GM21786 (cell line): ENCODE measurements around the gene BRD3OS.

Experiments used
- ATAC-seq: cut with Tn5 transposase; IDR thresholded peaks from one replicate; pipeline ENCODE4 v1.9.1; 2021; ENCODE audit not compliant: unreplicated experiment

The BRD3OS gene

GRCh38 chr9:134003237-134003636, 22.0 kb upstream of the BRD3OS start:
- ATAC-seq, result no peak

GRCh38 chr9:134004131-134004873, 21.0 kb upstream of the BRD3OS start:
- no peak for ATAC-seq

- ATAC-seq, result no peak
These were observed 20.4 kb upstream of the BRD3OS start for GRCh38 chr9:134004881-134005280.

GRCh38 chr9:134005381-134005780, 19.9 kb upstream of the BRD3OS start:
- ATAC-seq, result no peak

- no peak for ATAC-seq
These were observed 18.1 kb upstream of the BRD3OS start for GRCh38 chr9:134007150-134007549.

GRCh38 chr9:134007571-134007970, 17.7 kb upstream of the BRD3OS start:
- ATAC-seq, result no peak

- no peak for ATAC-seq
These were observed 14.7 kb upstream of the BRD3OS start for GRCh38 chr9:134010310-134011173.

GRCh38 chr9:134011401-134011800, 13.9 kb upstream of the BRD3OS start:
- ATAC-seq, result no peak

- ATAC-seq, result no peak
These were observed 10.3 kb upstream of the BRD3OS start for GRCh38 chr9:134014946-134015345.

GRCh38 chr9:134024214-134024792, 978 bp upstream of the BRD3OS start:
- ATAC-seq, result no peak

- peak; percentile 43 for ATAC-seq
These were observed 593 bp downstream of the BRD3OS start for GRCh38 chr9:134025606-134026541.

GRCh38 chr9:134026581-134026980, 1.3 kb downstream of the BRD3OS start:
- no peak for ATAC-seq

GRCh38 chr9:134026981-134027380, 1.7 kb downstream of the BRD3OS start:
- ATAC-seq, result no peak

- ATAC-seq, result no peak
These were observed 2.3 kb downstream of the BRD3OS start for GRCh38 chr9:134027561-134027960.

- no peak for ATAC-seq
These were observed 2.8 kb downstream of the BRD3OS start for GRCh38 chr9:134028076-134028475.

GRCh38 chr9:134028575-134029247, 3.4 kb downstream of the BRD3OS start:
- no peak for ATAC-seq

- no peak for ATAC-seq
These were observed 4.3 kb downstream of the BRD3OS start for GRCh38 chr9:134029248-134030226.

- no peak for ATAC-seq
These were observed 5.7 kb downstream of the BRD3OS start for GRCh38 chr9:134030821-134031470.

GRCh38 chr9:134031783-134032182, 6.5 kb downstream of the BRD3OS start:
- ATAC-seq, result no peak
